Measurements from ENCODE around the gene TMPRSS13.
A peak's percentile ranks its signal among the peaks of the same experiment; 100 is the strongest.
"Not testable (repeated sequence)": the region's sequence is repeated elsewhere in the genome, so short reads cannot be mapped to it uniquely, and the experiment has no call there.

Gene TMPRSS13

DNA sequence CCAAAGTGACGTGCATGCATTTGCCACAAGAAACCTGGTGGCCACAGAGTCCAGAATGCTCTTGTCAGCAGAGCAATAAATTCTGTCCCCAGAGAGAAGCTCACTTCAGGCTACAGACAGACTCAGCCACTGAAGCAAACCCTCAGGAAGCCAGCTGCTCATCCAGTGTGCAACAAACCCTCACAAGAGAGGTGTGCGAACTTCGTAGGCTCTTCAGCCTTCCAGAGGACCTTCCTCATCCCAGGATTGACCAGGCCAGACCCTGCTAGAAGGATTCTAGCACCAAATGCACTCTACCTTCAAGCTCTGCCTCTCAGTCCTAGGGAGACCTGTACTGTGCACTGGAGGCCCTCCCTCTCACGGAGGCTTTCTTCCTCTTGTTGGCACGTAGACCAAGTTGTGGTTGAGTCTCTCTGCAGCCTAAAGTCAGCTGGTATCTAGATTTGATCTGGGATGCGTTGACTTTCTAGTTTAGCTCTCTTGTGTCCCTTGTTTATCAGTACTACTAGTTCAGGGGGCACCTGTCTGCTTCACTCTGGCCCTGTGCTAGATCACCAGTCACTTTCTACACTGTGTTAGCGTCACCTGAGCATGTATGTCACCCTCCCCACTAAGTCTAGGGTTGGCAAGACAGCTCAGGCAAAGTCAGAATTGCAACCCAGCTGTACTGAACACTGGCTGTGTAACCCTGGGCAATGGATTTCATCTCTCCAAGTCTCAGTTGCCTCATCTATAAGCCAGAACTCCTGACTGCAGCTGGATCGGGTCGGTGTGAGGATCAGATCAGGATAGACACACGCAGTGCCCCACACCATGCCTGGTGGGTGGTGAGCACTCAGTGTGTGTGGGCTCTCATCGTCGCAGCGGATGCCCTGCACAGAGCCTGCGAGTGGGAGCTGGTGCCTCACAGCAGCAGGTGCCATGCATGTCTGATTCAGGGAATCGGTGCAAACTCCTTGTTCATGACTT is 22.1 kb upstream of the TMPRSS13 start:
- DNase-seq (ENCODE audit: low spot score), result peak; percentile 55

- DNase-seq (ENCODE audit: low spot score), result peak; percentile 86
These were observed 21.1 kb upstream of the TMPRSS13 start for GRCh38 chr11:117950301-117950700.

DNA sequence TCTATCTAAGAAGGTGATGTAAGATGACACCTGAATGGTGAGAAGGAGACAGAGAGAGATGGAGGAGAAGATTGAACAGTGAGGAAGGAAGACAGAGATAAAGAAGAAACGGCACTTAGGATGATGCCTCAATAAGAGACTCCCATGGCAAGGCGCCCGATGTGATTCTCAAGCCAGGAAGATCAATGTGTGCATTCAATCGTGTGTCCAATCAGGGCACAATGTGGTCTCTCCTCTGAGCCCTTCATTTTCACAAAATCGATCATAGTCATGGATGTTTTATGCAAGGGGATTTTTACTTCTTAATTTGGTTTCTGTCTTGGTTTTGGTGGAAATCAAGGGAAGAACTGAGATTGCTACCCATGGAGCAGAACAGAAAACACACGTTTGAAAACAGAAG is 19.9 kb upstream of the TMPRSS13 start:
- no peak for DNase-seq (ENCODE audit: low spot score)

GRCh38 chr11:117948466-117948865 is 19.3 kb upstream of the TMPRSS13 start:
- not testable (repeated sequence) for DNase-seq (ENCODE audit: low spot score)

DNA sequence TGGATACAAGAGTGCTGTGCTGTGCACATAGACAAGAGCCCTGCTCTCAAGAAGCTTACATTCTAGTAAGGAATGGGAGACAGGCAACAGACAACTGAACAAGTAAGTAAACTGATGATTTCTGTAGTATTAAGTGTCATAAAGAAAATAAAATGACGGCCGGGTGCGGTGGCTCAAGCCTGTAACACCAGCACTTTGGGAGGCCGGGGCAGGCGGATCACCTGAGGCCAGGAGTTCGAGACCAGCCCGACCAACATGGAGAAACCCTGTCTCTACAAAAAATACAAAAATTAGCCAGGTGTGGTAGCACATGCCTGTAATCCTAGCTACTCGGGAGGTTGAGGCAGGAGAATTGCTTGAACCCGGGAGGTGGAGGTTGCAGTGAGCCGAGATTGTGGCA is 18.5 kb upstream of the TMPRSS13 start:
- not testable (repeated sequence) for DNase-seq (ENCODE audit: low spot score)

DNA sequence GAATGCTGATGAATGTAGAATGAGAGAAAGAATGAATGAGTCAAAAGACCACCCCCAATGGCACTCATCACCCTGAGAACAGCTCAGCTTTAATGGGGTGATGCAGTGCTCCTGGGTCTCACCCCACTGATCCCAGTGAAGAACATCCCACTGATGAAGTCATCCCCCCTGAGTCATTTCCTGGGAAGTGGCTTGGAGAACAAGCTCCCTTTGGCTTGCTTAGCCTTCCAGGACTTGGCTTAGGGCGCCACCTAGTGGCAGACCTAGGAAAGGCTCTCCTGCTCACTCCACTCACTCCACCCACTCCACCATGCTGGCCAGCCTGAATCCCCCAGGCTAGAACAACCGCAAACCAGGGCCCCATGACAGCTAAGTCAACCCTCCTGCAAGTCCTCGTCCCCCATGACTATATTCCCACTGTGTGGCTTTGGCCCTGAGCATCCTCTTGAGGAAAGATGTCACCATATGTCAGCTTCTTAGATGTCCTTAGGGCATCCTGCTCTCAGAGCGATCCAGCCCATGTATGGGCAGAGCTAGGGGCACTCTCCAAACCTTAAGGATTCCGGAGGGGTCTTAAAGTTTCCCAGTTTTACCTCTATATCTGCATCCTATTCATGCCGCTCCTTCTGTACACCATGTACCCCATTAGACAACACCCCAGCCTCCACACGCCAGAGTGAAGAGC is 17.8 kb upstream of the TMPRSS13 start:
- DNase-seq (ENCODE audit: low spot score), result peak; percentile 84

GRCh38 chr11:117946156-117946841 is 17.1 kb upstream of the TMPRSS13 start:
- no peak for DNase-seq (ENCODE audit: low spot score)

DNA sequence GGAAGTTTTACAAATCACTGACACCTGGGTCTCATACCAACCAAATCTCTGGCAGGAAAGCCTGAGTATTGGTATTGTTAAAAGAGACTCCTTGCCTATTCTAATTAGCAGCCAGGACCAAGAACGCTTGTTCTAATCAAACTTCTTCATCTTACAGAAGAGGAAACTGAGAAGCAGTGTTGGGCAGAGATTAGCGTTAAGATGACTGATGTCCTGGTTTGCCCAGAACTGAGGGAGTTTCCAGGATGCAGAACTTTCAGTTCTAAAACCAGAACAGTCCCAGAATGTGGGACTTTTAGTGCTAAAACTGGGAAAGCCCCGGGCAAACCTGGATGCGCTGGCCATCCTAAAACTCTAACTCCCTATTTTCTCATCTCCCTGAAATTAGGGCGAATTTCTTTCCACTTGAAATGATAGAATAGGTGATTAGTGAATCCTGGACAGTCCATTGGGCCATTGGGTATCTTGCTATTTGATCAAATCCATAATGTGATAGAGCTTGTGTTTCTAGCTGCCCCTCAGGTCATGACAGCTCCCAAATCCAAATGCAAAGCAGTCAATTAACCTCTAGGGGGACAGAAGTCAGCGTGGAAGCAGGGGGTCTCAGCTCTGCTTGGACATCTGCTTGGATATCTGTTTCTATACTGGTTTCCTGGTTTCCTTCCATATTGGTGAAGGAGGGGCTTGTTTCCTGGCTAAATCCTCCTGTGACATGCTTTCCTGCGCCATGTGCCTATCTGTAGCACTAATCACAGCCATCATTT is 16.0 kb upstream of the TMPRSS13 start:
- no peak for DNase-seq (ENCODE audit: low spot score)

DNA sequence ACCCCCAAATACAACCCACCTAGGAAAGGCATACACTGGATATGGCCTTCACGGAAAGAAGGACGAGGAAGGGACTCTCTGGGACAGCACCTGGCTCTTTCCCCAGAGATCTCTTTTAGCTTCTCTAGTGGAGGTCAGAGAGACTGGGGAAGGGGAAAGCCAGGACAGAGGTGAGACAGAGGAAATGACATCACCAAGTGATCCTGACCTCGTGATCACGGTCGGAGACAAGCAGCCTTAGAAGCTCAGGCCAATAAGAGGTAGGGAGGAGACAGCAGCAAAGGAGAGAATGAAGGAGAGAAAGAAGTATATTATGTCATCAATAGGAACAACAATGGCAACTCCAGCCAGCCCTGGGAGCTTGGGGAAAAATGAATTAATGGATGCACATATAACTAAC is 15.4 kb upstream of the TMPRSS13 start:
- DNase-seq (ENCODE audit: low spot score), result no peak

- DNase-seq (ENCODE audit: low spot score), result no peak
These were observed 12.9 kb upstream of the TMPRSS13 start for GRCh38 chr11:117941976-117942654.

GRCh38 chr11:117941163-117941707 is 12.0 kb upstream of the TMPRSS13 start:
- DNase-seq (ENCODE audit: low spot score), result no peak

GRCh38 chr11:117940736-117941135 is 11.5 kb upstream of the TMPRSS13 start:
- DNase-seq (ENCODE audit: low spot score), result no peak

GRCh38 chr11:117936973-117937372 is 7.8 kb upstream of the TMPRSS13 start:
- DNase-seq (ENCODE audit: low spot score), result no peak

DNA sequence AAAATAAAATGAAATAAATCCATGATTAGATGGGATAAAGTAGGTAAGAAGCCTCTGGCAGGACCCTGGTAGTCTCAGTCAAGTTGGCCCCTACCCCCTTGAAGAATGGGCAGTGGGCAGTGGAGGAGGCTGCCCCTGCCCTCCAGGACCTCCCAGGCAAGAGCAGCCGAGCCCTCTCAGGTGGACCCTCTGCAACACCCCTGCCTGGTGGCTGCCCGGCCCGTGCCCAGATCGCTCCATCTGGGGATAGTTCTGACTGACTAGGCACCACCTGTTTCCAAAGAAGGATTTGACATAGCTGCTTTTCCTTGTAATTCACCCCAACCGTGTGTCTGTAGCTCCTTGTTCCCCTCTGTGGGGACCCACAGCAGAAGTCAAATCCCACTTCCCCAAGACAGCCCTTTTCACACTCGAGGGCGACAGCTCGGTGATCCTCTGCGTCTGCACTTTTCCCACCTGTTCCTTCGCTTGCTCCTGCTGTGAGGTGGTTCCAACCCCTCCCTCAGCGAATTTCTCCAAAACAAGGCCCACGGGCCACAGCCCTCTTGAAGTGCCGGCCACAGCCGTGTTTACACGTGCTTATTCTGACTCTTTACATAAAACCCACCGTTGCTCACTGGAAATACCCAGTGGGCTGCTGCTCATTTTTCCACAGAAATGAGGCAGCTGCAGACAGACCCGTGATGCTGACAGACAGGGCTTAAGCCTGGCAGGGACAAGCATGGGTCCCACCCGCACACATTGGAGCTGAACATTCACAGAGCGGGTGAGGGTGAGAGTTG is 5.5 kb upstream of the TMPRSS13 start:
- DNase-seq (ENCODE audit: low spot score), result no peak

GRCh38 chr11:117933930-117934329 is 4.7 kb upstream of the TMPRSS13 start:
- no peak for DNase-seq (ENCODE audit: low spot score)

- no peak for DNase-seq (ENCODE audit: low spot score)
These were observed 4.3 kb upstream of the TMPRSS13 start for GRCh38 chr11:117933475-117933874.

GRCh38 chr11:117932947-117933346 is 3.7 kb upstream of the TMPRSS13 start:
- DNase-seq (ENCODE audit: low spot score), result no peak

- DNase-seq (ENCODE audit: low spot score), result no peak
These were observed 3.2 kb upstream of the TMPRSS13 start for GRCh38 chr11:117932426-117932825.

DNA sequence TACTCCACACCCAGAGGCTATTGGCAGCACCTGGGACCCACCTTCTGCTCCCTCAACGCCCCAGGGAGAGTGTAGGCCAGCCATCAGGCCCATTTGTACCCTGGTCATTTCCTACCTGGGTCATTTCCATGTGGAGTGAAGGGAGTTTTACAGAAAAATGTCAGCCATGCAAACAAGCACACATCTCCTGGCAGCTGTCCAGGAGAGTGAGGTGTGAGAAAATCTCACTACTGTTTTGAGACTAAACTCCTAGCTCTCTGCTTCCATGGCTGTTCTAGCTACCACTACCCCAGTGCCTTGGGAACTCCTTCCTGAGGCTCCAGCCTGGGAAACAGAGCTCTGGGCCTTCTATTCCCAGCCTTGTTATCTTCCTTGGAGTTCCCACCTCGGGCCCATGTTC is 2.8 kb upstream of the TMPRSS13 start:
- no peak for DNase-seq (ENCODE audit: low spot score)

DNA sequence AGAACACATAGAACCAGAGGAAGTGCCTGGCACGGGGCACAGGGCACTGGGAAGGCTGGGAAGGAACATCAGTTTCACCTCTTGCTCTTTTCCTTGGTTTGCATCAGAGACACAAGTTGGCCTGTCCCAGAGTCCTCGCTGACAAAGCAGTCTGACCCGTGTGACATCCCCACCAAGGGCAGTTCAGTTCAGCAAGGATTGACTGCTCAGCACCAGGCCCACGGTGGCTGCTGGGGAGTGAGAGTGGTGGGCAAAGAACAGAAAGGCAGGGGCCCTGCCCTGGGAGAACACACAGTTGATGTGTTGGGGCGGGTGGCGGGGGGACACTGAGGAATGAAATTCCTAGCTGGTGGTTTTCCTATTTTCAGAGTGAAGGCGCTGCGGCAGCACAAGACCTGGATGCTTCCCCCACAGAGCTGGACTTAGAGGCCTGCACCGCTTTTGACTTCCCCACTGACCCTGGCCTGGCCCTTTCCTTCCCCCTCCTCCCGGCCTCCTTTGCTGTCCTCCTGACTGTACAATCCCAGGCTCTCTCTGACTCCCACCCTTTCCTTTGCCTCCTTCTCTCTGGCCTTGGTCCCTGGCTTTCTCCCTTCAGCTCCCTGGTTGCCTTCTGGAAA is 2.2 kb upstream of the TMPRSS13 start:
- DNase-seq (ENCODE audit: low spot score), result no peak
